HG02798 (cell line): ENCODE measurements around the gene LRRC49.
"Not testable (repeated sequence)": the region's sequence is repeated elsewhere in the genome, so short reads cannot be mapped to it uniquely, and the experiment has no call there.

Source experiments
- ATAC-seq: cut with Tn5 transposase; IDR thresholded peaks from one replicate; pipeline ENCODE4 v1.9.1; 2021; ENCODE audit warnings: mild to moderate bottlenecking; ENCODE audit not compliant: unreplicated experiment, poor library complexity

LRRC49 gene

GRCh38 chr15:70916531-70916930, 23.9 kb downstream of the LRRC49 start:
- no peak for ATAC-seq

DNA sequence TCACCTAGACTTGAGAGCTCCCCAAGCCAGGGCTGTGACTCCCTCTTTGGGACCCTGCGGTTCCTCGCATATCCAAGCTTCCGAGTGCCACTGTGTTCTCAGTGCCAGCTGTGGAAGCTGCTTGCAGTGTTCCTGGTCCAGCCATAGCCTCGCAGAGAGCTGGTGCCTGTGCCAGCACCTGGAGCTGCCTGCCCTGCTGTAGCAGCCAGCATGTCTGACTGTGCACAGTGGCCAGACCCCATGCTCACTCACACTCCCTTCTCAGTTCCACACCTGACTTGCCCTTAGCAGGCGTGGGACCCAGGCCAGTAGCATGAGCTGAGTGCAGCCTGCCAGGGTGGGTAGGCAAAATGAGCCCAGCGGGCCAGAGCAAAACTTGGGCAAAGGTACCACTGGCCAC, 25.3 kb downstream of the LRRC49 start:
- ATAC-seq, result no peak

DNA sequence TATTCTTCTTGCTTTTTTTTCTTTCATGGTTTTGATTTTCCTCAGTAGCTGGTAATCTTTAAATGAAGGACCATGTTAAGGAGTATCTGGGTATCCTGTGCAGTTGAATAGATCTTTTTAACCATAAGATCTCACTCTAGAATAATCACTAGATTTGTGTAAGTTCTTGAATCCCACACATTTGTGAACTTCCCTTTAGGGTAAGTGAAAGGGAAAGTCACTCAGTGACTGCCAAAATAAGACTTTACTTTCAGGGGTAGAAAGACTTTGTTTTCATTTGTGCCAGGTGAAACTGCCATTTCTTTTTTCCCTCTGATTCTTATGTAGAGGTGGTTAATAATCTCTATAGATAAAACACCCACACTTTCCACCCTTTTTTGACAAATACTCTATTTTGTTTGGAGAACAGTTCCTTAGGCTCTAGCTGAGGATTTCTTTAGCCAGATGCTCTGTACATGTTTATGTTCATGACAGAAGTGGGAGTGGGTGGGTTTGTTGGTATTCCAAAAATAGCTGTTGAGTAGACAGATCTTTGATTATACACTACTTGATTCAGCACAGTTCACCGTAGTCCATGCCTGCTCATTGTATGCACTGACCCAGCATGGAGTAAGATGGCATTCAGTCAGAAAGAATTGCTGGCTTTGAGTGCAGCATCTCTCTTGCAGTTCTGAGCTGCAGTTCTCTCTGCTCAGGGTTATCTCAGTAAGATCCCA, 28.5 kb downstream of the LRRC49 start:
- no peak for ATAC-seq

GRCh38 chr15:70922119-70922518, 29.5 kb downstream of the LRRC49 start:
- no peak for ATAC-seq

- no peak for ATAC-seq
Measured at GRCh38 chr15:70923311-70924080, 30.9 kb downstream of the LRRC49 start.

- ATAC-seq, result not testable (repeated sequence)
Measured at GRCh38 chr15:70926914-70927313, 34.3 kb downstream of the LRRC49 start.

- ATAC-seq, result no peak
Measured at GRCh38 chr15:70931821-70932220, 39.2 kb downstream of the LRRC49 start.

DNA sequence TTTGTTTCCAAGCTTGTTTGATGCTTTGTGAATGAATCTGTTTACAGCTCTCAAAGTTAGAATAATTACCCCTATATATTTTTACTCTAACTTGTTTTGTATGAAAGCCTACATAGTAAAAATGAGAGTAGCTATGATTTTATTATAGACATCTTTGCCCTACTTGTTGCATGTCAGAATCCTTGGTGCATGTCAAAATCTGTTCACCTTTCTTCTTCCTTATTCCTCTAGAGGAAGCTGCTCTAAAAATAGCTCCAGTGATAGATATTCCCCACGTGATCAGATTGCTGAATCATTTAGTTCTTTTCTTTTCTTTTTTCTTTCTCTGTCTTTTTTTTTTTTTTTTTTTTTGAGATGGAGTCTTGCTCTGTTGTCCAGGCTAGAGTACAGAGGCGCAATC, 39.8 kb downstream of the LRRC49 start:
- no peak for ATAC-seq

GRCh38 chr15:70933411-70933810, 40.8 kb downstream of the LRRC49 start:
- ATAC-seq, result no peak

GRCh38 chr15:70935631-70936030, 43.0 kb downstream of the LRRC49 start:
- no peak for ATAC-seq

DNA sequence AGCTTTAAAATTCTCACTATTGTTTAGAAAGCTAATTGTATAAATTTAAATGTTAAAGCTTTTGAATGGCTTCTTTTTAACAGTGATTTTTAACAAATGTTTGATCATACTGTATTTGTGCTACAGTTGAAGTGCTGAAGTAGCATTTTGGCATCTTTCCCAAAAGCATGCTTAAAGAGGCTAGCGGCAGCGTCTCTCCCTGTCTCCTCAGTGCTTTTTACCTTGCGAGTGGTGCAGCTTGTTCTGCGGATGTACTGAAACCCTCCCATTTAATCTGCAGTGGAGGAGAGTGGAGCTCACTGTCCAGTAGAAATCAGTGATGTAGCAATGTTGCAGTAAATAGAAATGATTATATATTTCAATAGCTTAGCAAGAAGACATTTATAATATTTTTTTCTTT, 43.7 kb downstream of the LRRC49 start:
- no peak for ATAC-seq

DNA sequence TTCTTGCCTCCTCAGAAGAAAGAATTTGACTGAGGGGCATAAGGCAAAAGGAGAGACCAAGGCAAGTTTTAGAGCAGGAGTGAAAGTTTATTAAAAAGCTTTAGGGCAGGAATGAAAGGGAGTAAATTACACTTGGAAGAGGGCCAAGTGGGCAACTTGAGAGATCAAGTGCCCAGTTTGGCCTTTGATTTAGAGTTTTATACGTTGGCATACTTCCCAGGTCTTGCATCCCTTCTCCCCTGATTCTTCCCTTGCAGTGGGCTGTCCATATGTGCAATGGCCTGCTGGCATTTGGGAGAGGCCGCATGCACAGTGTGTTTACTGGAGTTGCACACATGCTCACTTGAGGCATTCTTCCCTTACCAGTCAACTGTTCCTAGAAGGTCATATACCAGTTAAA, 50.7 kb downstream of the LRRC49 start:
- not testable (repeated sequence) for ATAC-seq

DNA sequence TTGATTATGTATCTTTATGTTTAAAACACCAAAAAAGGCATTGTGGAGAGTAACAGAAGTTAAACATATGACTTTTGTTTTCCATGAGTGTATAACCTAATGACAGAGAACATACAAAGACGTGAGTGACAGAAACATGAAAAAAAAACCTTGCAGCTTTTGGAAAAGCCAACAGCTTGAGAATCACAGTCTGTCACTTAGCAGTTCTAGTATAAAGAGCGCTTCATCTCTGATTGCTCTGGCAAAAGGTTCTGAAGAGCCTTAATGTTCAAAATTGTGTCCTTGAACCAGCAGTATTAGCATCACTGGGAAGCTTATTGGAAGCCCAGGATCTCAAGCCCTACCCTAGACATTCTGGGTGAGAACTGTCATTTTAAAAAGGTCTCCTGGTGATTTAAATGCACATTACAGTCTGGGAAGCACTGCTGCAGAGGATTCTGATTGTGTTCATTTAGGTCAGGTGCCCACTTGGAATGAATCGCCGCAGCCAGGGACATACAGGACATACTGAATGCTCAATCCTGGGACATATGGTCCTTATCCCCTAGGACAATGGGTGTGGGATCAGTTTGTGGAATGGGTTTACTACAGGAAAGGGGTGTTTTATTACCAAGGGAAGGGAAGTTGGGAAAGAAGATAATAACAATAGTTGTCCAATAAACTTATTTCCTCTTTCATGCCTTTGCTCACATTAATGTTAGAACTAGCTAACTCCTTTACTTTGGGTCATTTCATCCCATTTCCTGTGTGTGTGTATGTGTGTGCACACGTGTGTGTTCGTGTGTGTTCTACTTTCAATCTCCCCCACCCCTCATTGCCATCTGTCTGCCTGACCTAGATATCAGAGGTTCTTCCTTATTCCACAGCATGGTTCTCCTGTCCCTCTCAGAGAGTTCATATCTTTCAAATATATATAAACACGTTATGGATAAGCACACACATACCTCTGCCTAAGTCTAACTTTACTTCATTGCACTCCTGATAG, 55.0 kb downstream of the LRRC49 start:
- no peak for ATAC-seq

DNA sequence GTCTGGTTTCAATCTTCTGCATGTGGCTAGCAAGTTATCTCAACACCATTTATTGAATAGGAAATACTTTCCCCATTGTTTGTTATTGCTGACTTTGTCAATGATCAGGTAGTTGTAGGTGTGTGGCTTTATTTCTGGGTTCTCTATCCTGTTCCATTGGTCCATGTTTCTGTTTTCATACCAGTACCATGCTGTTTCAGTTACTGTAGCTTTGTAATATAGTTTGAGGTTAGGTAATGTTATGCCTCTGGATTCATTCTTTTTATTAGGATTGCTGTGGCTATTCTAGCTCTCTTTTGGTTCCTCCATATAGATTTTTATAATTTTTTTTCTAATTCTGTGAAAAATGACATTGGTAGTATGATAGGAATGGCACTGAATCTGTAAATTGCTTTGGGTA, 58.3 kb downstream of the LRRC49 start:
- no peak for ATAC-seq

DNA sequence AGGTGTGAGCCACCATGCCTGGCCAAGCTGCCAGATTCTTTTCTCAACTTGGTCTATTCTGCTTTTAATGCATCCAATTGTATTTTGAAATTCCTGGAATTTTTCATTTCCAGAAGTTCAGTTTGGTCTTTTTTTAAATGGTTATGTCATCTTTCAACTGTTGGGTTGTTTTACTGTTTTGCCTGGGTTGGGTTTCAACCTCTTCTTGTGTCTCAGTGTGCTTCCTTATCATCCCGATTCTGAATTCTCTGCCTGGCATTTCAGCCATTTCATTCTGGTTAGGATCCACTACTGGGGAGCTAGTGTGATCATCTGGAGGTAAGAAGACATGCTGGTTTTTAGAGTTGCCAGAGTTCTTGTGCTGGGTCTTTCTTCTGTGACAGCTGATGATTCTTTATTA, 61.5 kb downstream of the LRRC49 start:
- ATAC-seq, result no peak

DNA sequence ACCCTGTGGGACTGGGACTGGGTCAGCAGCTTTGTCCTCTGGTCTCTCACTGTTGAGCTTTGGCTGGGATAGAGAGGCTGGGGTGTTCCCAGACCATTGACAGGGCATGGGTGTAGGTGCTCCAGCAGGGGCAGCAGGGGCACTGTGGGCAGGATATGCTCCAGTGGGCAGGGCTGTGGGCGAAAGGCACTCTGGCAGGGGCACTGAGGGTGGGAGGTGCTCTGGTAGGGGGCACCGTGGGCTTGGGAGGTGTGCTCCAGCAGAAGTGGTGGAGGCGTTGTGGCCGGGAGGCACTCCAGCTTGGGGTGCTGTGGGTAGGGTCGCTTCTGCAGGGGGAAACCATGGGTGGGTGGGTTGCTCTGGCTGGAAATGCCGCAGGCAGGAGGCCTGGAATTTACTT, 62.1 kb downstream of the LRRC49 start:
- no peak for ATAC-seq

- ATAC-seq, result no peak
Measured at GRCh38 chr15:70955151-70955550, 62.5 kb downstream of the LRRC49 start.

DNA sequence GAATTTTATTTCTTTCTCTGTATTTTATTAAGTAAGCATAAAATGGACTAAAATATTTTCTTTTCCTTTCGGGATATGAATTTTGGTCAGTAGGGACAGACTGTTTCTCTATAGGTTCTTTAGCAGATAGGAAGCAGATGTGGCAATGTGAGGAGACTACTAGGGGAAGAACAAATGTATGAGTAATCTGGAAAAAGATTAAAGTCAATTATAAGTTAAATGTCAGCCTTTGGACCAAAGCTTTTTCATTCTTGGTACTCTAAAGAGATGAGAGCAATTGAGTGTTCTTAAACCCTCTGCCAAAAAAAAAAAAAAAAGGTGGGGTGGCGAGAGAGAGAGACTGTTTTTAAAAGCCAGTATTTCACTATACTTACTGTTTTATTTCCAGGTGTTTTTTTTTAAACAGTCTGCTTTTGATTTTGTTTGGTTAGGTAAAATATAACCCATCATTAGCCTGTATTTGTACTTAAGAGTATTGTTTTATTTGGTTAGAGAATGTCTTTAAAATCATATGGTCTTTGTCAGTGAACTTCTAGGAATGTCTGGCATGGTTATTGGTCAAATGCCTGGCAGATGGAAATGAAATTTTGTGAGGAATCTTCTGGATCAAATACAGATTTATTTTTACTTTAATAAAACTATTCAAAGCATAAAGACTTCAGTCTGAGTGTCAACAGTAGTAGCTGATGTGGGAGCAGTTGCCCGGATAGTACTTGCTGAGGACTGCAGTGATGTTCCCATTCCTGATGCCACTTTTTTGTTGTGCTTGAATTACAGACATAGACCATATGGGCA, 63.8 kb downstream of the LRRC49 start:
- ATAC-seq, result no peak

- no peak for ATAC-seq
Measured at GRCh38 chr15:70962084-70962483, 69.5 kb downstream of the LRRC49 start.

GRCh38 chr15:70963199-70963598, 70.6 kb downstream of the LRRC49 start:
- no peak for ATAC-seq
